ENCODE results near the gene PCDHGA7.

The PCDHGA7 gene

GRCh38 chr5:141360685-141361084 lies 21.9 kb upstream of the PCDHGA7 start:
- TF ChIP-seq, protein P1, sequence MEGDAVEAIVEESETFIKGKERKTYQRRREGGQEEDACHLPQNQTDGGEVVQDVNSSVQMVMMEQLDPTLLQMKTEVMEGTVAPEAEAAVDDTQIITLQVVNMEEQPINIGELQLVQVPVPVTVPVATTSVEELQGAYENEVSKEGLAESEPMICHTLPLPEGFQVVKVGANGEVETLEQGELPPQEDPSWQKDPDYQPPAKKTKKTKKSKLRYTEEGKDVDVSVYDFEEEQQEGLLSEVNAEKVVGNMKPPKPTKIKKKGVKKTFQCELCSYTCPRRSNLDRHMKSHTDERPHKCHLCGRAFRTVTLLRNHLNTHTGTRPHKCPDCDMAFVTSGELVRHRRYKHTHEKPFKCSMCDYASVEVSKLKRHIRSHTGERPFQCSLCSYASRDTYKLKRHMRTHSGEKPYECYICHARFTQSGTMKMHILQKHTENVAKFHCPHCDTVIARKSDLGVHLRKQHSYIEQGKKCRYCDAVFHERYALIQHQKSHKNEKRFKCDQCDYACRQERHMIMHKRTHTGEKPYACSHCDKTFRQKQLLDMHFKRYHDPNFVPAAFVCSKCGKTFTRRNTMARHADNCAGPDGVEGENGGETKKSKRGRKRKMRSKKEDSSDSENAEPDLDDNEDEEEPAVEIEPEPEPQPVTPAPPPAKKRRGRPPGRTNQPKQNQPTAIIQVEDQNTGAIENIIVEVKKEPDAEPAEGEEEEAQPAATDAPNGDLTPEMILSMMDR (IDR thresholded peaks at IDR 0.05; ENCODE audit: extremely low read depth, missing control alignments), result no peak
- DNase-seq (ENCODE audit: low spot score), result no peak

GRCh38 chr5:141362719-141363118 lies 19.8 kb upstream of the PCDHGA7 start:
- DNase-seq (ENCODE audit: low spot score), result no peak

DNA sequence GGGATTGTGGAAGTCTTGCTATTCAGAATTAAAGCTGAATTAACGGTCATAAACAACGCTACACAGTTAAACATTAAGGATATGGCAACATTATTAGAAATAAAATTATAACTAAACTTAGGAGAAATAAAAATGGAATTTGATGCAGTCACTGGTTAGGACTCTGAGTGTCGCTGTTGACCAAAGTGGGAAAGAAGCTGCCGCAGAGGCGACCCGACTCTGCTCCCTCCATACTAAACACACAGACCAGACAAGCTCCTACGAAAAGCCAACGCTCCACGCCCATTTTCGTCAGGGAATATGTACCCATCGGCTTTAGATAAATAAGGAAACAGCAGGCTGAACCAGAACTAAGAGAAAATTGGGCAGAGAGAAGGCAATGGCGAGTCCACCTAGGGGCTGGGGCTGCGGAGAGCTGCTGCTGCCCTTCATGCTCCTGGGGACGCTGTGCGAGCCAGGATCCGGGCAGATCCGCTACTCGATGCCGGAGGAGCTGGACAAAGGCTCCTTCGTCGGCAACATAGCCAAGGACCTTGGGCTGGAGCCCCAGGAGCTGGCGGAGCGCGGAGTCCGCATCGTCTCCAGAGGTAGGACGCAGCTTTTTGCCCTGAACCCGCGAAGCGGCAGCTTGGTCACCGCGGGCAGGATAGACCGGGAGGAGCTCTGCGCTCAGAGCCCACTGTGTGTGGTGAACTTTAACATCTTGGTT lies 18.4 kb upstream of the PCDHGA7 start, which contains the start of gene PCDHGA5:
Gene PCDHGA5 (plus strand): TSS at position 211 of the 709 bp plus-strand sequence. CDS start 169 bp downstream, at position 380.
- DNase-seq (ENCODE audit: low spot score), result no peak
- TF ChIP-seq, protein P1 (IDR thresholded peaks at IDR 0.05; ENCODE audit: extremely low read depth, missing control alignments), result no peak

More at GRCh38 chr5:141362719-141363118, 19.8 kb upstream of the PCDHGA7 start:
- TF ChIP-seq, protein P1 (IDR thresholded peaks at IDR 0.05; ENCODE audit: extremely low read depth, missing control alignments), result no peak

DNA sequence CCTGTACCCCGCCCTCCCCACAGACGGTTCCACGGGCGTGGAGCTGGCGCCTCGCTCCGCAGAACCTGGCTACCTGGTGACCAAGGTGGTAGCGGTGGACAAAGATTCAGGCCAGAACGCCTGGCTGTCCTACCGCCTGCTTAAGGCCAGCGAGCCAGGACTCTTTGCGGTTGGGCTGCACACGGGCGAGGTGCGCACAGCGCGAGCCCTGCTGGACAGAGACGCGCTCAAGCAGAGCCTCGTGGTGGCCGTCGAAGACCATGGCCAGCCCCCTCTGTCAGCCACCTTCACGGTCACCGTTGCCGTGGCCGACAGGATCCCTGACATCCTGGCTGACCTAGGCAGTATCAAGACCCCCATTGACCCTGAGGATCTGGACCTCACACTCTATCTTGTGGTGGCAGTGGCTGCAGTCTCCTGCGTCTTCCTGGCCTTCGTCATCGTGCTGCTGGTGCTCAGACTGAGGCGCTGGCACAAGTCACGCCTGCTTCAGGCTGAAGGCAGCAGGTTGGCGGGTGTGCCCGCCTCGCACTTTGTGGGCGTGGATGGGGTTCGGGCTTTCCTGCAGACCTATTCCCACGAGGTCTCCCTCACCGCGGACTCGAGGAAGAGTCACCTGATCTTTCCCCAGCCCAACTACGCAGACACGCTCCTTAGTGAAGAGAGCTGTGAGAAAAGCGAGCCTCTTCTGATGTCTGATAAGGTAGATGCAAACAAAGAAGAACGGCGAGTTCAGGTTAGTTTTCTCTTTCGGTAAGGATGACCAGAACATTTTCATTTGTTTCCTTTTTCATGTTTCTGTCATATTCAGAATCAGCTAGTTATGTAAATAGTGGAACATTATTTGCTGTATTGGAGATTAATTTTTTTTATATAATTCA lies 16.3 kb upstream of the PCDHGA7 start:
- TF ChIP-seq, protein P1 (IDR thresholded peaks at IDR 0.05; ENCODE audit: extremely low read depth, missing control alignments), result no peak
- no peak for DNase-seq (ENCODE audit: low spot score)

GRCh38 chr5:141369994-141370848 lies 12.3 kb upstream of the PCDHGA7 start, which contains the start of gene PCDHGB3:
Gene PCDHGB3, plus strand, starts transcription at chr5:141370242. Its CDS starts 153 bp downstream, at chr5:141370395.
- peak; percentile 86 for DNase-seq (ENCODE audit: low spot score)
- TF ChIP-seq, protein P1 (IDR thresholded peaks at IDR 0.05; ENCODE audit: extremely low read depth, missing control alignments), result peak; percentile 72

GRCh38 chr5:141371572-141372475 lies 10.7 kb upstream of the PCDHGA7 start:
- TF ChIP-seq, protein P1 (IDR thresholded peaks at IDR 0.05; ENCODE audit: extremely low read depth, missing control alignments), result no peak
- DNase-seq (ENCODE audit: low spot score), result no peak
